GM21825 (cell line): ENCODE results near the gene SPATA31D1.

Source experiments
- ATAC-seq: cut with Tn5 transposase; IDR thresholded peaks from one replicate; pipeline ENCODE4 v1.9.1; 2021; ENCODE audit warnings: mild to moderate bottlenecking, moderate library complexity; ENCODE audit not compliant: unreplicated experiment

Gene SPATA31D1

DNA sequence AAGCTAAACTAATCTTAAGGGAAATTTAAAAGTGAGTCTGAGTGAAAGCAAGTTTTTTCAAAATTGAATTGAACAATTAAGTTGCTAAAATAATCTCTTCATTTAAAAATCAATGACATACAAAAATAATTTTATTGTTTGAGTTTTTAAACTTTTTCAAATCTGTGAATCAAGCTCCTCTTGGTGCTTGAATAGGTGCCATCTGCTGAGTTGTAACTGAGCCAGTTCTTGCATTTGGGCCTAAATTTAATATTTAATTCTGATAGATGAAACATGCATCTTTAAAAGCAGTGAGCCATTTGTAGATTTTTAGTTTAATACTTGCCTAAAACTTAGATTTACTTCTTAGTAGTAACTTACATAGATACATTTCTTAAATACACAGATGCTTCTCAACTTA is 31.8 kb downstream of the SPATA31D1 start:
- no peak for ATAC-seq

DNA sequence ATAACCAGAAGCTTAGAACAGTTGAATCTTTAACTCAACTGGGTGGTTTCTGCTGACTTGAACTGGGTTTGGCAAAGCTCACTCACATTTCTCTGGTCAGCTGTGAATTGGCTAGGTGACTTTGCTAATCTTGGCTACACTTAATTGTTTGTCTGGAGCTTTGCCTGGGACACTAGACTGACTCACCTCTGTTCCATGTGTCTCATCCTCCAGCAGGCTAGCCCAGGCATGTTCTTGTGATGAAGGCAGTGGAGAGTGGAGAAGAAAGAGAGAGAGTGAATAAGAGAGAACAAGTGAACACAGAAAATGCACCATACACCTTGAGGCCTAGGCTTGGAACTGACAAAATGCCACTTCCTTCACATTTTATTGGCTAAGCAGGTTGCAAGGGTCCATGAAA is 32.6 kb downstream of the SPATA31D1 start:
- ATAC-seq = no peak

DNA sequence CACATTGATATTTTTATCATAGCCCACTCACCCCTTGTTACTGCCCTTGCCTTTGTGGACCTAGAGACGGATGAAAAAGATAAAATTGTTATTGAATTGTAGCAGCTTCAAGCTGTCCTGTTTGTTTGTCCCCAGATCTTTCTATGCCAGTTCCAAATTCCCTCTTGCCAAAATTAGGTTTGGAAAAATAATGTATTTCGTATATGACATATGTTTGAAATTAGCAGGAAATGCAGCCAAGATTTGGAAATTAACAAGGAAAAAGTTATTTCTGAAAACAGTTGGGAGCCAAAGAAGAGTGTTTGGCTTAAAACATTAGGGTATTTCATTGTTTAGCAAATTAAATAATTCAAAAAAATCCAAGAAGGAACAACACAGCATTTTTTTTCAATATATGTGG is 33.5 kb downstream of the SPATA31D1 start:
- no peak for ATAC-seq

DNA sequence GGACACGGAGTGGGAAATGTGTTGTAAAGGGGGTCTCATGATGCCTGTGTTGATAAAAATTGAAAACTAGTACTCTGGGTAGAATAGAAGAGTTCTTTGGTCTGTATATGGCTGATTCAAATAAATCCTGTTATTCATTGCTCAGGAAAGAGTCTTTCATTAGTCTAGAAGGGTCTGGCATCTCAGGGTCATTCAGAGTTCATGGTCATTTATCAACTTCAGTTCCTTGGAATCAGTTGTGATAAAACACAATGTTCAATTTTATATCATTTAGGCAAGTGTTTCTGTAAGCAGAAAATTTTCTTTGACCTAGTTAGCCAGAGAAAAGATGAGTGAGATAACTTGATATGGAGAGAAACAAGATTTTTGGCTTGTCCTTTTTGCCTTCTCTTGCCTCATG is 36.3 kb downstream of the SPATA31D1 start:
- ATAC-seq = no peak

DNA sequence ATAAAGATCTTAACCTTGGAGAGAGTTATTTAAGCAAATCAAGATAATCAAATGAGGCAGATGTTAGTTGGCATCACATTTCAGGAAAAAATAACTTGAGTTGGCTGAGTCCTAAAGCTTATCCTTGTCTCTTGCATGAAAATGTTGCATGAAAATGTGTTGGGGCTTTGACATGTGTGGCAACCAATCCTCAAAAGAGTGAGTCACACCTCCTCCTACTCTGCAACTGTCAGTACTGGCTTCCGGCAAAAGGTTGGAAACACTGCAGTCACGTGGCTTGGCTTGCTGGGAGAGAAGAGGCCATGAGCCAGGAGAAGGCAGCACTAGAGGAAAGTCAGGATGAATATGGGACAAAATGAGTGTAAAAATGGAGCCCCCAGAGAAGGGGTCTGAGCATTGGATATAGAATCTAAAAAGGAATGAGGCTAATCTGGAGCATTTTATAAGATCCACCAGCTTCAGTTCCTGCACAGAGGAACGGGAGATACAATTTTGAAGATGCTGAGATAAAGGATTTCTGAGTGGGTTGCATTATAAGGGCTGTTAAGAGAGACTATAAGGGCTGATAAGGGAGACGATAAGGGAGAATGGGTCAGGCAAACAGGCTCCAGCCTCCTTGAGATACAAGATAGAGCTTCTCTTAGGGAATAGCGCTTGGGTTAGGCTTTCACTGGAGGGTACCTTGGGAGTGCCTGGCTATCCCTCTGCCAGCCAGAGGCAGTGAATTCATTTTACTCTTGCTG is 43.1 kb downstream of the SPATA31D1 start:
- ATAC-seq = no peak

DNA sequence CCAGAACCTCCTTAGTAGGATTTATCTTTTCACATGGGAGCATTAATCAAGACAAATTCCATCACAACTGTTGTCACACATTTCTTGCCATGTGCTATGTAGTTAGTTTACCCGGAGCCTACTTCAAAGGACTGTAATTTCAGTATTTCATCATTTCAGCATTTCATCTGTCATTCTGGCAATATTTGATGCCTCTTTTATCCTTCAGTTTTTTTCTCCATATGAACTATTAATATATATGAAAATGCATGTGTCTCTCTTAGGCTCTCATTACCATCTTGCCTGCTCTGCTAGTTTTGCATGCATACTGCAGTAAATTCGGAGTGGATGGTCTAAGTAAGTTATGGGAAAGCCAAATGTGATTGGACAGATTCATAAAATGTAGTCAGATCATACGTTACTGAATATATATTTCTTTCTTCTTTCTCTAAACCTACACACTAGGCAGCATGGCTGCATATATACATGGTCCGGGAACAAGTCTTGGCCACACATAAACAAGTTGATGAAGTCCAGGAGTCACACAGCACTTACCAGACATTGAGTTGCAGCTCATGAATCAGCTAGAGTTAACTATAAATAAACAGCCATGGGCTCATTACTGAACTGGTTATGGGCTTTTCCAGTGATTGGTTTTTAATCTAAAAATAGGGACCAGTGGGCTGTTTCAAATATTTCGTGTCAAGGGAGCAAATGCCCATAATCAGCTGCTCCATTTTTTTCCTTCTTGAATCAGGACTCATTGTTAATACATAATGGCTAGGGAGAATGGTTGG is 46.6 kb downstream of the SPATA31D1 start:
- ATAC-seq = no peak

DNA sequence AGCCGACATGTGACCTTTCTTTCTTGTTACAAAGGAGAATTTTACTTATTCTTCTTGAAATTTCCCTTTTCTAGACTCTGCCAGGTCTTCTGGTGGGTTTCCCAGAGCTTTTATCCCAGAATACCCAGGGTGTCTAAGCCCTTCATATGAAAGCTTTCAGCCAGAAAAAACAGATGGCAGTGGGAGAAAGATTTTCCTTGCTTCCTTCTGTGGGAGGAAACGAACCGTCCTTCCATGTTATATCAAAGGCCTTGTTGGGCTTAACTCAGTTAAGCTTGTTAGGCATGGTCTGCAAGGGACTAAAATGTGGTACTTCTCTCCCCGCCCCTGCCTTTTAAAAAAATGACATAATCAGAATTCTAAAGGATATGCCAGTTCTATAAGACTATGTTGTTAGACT is 47.5 kb downstream of the SPATA31D1 start:
- no peak for ATAC-seq

DNA sequence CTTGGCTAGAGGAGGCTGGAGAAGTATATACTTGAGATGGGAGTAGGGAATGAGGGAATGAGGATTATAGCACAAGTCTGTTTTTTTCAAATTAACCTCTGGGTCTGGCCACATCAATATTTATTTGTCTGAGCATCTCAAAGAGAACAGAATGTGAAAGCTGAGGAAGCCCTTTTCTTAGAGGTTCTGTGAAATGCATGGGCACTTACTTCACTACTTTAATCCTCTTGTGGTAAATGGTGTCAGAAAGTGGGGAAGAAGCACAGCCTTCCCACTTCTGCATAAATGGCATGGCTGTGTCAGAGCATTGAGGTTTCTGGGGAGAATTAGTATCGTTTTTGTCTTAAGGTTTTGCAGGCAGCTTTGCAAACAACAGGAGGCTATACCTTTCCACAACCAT is 48.6 kb downstream of the SPATA31D1 start:
- no peak for ATAC-seq

DNA sequence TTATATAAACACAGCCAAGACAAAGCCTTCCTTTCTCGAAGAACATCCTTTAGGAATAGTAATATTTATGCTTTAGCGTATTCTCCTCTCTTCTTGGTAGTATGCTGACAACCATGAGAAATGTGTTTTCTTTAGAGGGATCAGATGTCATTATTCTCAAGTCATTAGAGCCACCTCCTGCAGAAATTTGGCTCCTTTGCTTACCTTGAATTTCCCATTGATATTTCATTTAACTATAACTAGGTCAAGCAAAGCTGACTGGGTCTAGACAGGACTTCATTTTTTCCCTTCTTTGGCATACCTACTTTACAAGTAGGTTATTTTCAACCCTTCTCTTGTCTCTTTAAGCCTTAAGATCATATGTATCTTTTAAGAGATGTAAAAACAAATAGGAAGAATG is 50.3 kb downstream of the SPATA31D1 start:
- ATAC-seq = no peak
